GM23248 (cell line): ENCODE measurements around the gene SZT2. TPM values are rescaled to one million over a fixed set of nuclear protein-coding genes. Genes with fewer than 3 reads are reported as not detected.
A peak's percentile ranks its signal among the peaks of the same experiment; 100 is the strongest.

Experiments
- DNase-seq: peaks from one replicate; pipeline ENCODE4 v3.0.0-alpha.2; 2015
- H2AFZ ChIP-seq: fragments of 200-600 bp; sonication (generic); 2 replicates; pipeline ENCODE4 v1.6.1; 2016; ENCODE audit warnings: antibody characterized with exemption
- H3F3A ChIP-seq: fragments of 200-600 bp; sonication (generic); 2 replicates; pipeline ENCODE4 v1.6.1; 2016; ENCODE audit warnings: mild to moderate bottlenecking, antibody characterized with exemption, mixed run types; ENCODE audit not compliant: insufficient read depth
- H3K27ac ChIP-seq: fragments of 200-600 bp; sonication (generic); 2 replicates; pipeline ENCODE4 v1.5.1; 2016; ENCODE audit warnings: mild to moderate bottlenecking
- H3K27me3 ChIP-seq: fragments of 200-600 bp; sonication (generic); replicated peaks from 2 replicates; pipeline ENCODE4 v1.6.1; 2016; ENCODE audit warnings: mild to moderate bottlenecking; ENCODE audit not compliant: insufficient read depth
- H3K36me3 ChIP-seq: fragments of 200-600 bp; sonication (generic); 2 replicates; pipeline ENCODE4 v1.6.1; 2016; ENCODE audit warnings: low read depth, mild to moderate bottlenecking
- H3K4me1 ChIP-seq: fragments of 200-600 bp; sonication (generic); 2 replicates; pipeline ENCODE4 v1.6.1; 2016; ENCODE audit warnings: mild to moderate bottlenecking; ENCODE audit not compliant: insufficient read depth
- H3K4me2 ChIP-seq: fragments of 200-600 bp; sonication (generic); one replicate; pipeline ENCODE4 v1.6.1; 2016; ENCODE audit warnings: mild to moderate bottlenecking; ENCODE audit not compliant: unreplicated experiment
- H3K4me3 ChIP-seq: fragments of 200-600 bp; sonication (generic); 2 replicates; pipeline ENCODE4 v1.5.1; 2016; ENCODE audit warnings: mild to moderate bottlenecking
- H3K79me2 ChIP-seq: fragments of 200-600 bp; sonication (generic); 2 replicates; pipeline ENCODE4 v1.6.1; 2016; ENCODE audit warnings: mild to moderate bottlenecking; ENCODE audit not compliant: insufficient read depth
- H3K9ac ChIP-seq: fragments of 200-600 bp; sonication (generic); 2 replicates; pipeline ENCODE4 v1.6.1; 2016; ENCODE audit warnings: mild to moderate bottlenecking
- H3K9me2 ChIP-seq: fragments of 200-600 bp; sonication (generic); 2 replicates; pipeline ENCODE4 v1.6.1; 2016; ENCODE audit warnings: mixed run types, mild to moderate bottlenecking, moderate library complexity; ENCODE audit not compliant: insufficient read depth
- H3K9me3 ChIP-seq: fragments of 200-600 bp; sonication (generic); one replicate; pipeline ENCODE4 v1.6.1; 2017; ENCODE audit warnings: low read depth
- H4K20me1 ChIP-seq: fragments of 200-600 bp; sonication (generic); 2 replicates; pipeline ENCODE4 v1.6.0; 2016; ENCODE audit not compliant: insufficient read depth
- EZH2 ChIP-seq: fragments of 200-600 bp; sonication (generic); IDR thresholded peaks from 2 replicates; pipeline ENCODE4 v1.6.1; 2018; ENCODE audit warnings: antibody characterized with exemption, mild to moderate bottlenecking; ENCODE audit not compliant: insufficient read depth, poor library complexity, severe bottlenecking
- EZH2phosphoT487 ChIP-seq: fragments of 200-600 bp; sonication (generic); IDR thresholded peaks from 2 replicates; pipeline ENCODE4 v1.6.1; 2018; ENCODE audit warnings: antibody characterized with exemption, moderate library complexity, mild to moderate bottlenecking, low read depth; ENCODE audit not compliant: insufficient read depth
- WGBS, 2 experiments: methylation state at CpG; one replicate each; pipeline ENCODE4 v1.1.6; 2015 to 2017; ENCODE audit warnings: low lambda C conversion rate in 2 of 2, low coverage in 1 of 2; ENCODE audit errors: missing lambda C conversion rate in 2 of 2; 5-methylcytosine and 5-hydroxymethylcytosine counted together
- in situ Hi-C: fragments of 300-500 bp; cut with MboI; formaldehyde crosslinking; loops from 2 replicates; pipeline ENCODE4 v1.15.0; 2020
- polyA plus RNA-seq: library from polyadenylated mRNA; unstranded; fragments of >200 nt; fragmentation: Nextera tagmentation; extraction: Ambion mirVana; gene quantifications from 2 replicates; pipeline ENCODE4 v1.2.1, GENCODE V29; 2016
- total RNA-seq: library from RNA; depleted of rRNA; stranded (reverse); fragments of >200 nt; shearing (Covaris generic); gene quantifications from 2 replicates; pipeline ENCODE4 v1.2.3, GENCODE V29; 2014

The SZT2 gene
- total and polyA plus RNA-seq, 2 experiments from 2014 or later = 6.4 to 12.6 TPM

GRCh38 chr1:43432907-43433306, 43.2 kb downstream of the SZT2 start:
- H2AFZ ChIP-seq = no peak overlapping the region
- no peak overlapping the region for H3K9ac ChIP-seq
- in situ Hi-C loops = no loop called here
- 83 to 88% methylated on average over 5 of the region's 5 CpGs for WGBS, 2 experiments
- H4K20me1 ChIP-seq = no peaks in the 10 kb centered on the region
- no peaks in the 10 kb centered on the region for H3K9me2 ChIP-seq
- H3K4me1 ChIP-seq = no peaks in the 10 kb centered on the region
- TF ChIP-seq EZH2phosphoT487 (no peak), EZH2 (no peak)
- no peak overlapping the region for H3K4me2 ChIP-seq
- no peak overlapping the region for H3K4me3 ChIP-seq
- no peaks in the 10 kb centered on the region for H3K79me2 ChIP-seq
- H3K36me3 ChIP-seq = peaks cover 26% of the 10 kb centered on the region
- DNase-seq = no peak
- no peaks in the 10 kb centered on the region for H3K9me3 ChIP-seq
- H3K27ac ChIP-seq = no peak overlapping the region
- no peaks in the 10 kb centered on the region for H3K27me3 ChIP-seq
- peaks cover 9% of the 10 kb centered on the region; the same call in 1 of the 2 replicates for H3F3A ChIP-seq

- no peak for DNase-seq
- H3F3A ChIP-seq = peaks cover 9% of the 10 kb centered on the region; the same call in 1 of the 2 replicates
- H2AFZ ChIP-seq = no peak overlapping the region
- no peak overlapping the region for H3K4me2 ChIP-seq
- no peak overlapping the region for H3K27ac ChIP-seq
- H3K4me3 ChIP-seq = no peak overlapping the region
- H3K9me3 ChIP-seq = no peaks in the 10 kb centered on the region
- no peaks in the 10 kb centered on the region for H3K27me3 ChIP-seq
- H3K9me2 ChIP-seq = no peaks in the 10 kb centered on the region
- TF ChIP-seq EZH2 (no peak), EZH2phosphoT487 (no peak)
- no peak overlapping the region for H3K9ac ChIP-seq
- no peaks in the 10 kb centered on the region for H3K4me1 ChIP-seq
- peaks cover 19% of the 10 kb centered on the region for H3K36me3 ChIP-seq
- H4K20me1 ChIP-seq = no peaks in the 10 kb centered on the region
- H3K79me2 ChIP-seq = no peaks in the 10 kb centered on the region
- in situ Hi-C loops = no loop called here
- whole genome bisulfite sequencing, 2 experiments = 98 to 99% methylated on average over 7 of the region's 7 CpGs
These were observed 44.6 kb downstream of the SZT2 start for GRCh38 chr1:43434256-43434655.

- Histone ChIP-seq H3K4me3 (no peak overlapping the region), H3K36me3 (peaks cover 9% of the 10 kb centered on the region; the same call in 1 of the 2 replicates), H3K27me3 (no peaks in the 10 kb centered on the region), H3K9me2 (no peaks in the 10 kb centered on the region), H3K27ac (peak overlapping the region; percentile 18; the same call in 1 of the 2 replicates), H3K9me3 (no peaks in the 10 kb centered on the region), H2AFZ (no peak overlapping the region), H4K20me1 (no peaks in the 10 kb centered on the region), H3K79me2 (no peaks in the 10 kb centered on the region), H3K4me2 (no peak overlapping the region), H3K9ac (peak overlapping the region; percentile 9; the same call in 1 of the 2 replicates), H3F3A (peaks cover 9% of the 10 kb centered on the region; the same call in 1 of the 2 replicates), H3K4me1 (no peaks in the 10 kb centered on the region)
- in situ Hi-C loops = no loop called here
- peak; percentile 72 for DNase-seq
- WGBS, 2 experiments = 50% methylated on average over 14 of the region's 14 CpGs
- TF ChIP-seq EZH2phosphoT487 (no peak), EZH2 (no peak)
These were observed 45.7 kb downstream of the SZT2 start for GRCh38 chr1:43435146-43436145.

DNA sequence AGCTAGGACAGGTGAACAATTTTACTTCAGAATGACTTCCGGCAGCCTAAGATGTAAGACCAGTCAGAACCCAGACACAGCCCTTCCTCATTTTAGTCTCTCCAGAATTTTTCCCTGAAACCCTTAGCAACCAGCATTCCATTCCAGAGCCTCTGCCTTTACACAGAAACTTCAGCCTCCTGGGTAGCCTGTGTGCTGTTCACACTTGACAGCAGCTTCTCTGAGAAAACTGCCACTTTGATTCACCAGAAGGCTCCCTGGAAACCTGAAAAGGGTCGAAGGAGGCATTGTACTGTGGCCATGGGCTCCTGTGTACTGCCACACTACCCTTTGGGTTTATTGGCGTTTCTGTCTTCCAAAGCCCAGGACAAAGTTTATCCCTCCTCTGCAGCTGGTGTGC, 46.7 kb downstream of the SZT2 start:
- Histone ChIP-seq H2AFZ (no peak overlapping the region), H3K4me3 (no peak overlapping the region), H3K9me3 (no peaks in the 10 kb centered on the region), H3K27ac (no peak overlapping the region), H3K27me3 (no peaks in the 10 kb centered on the region), H3F3A (peaks cover 9% of the 10 kb centered on the region; the same call in 1 of the 2 replicates), H3K4me1 (no peaks in the 10 kb centered on the region), H3K4me2 (no peak overlapping the region), H3K9me2 (no peaks in the 10 kb centered on the region), H3K79me2 (no peaks in the 10 kb centered on the region), H3K36me3 (peaks cover 9% of the 10 kb centered on the region; the same call in 1 of the 2 replicates), H4K20me1 (no peaks in the 10 kb centered on the region), H3K9ac (no peak overlapping the region)
- DNase-seq = no peak
- in situ Hi-C loops = no loop called here
- WGBS, 2 experiments = 50 to 52% methylated on average over 3 of the region's 3 CpGs
- no peak for TF ChIP-seq EZH2phosphoT487
- no peak for TF ChIP-seq EZH2
